BLaER1 (cell line): ENCODE measurements around the gene HOXB3.

Source experiments
- H3K27ac ChIP-seq: shearing (Covaris generic); formaldehyde crosslinking; 2 replicates; pipeline ENCODE4 v1.8.1; 2022
- H3K27me3 ChIP-seq: shearing (Covaris generic); formaldehyde crosslinking; 2 replicates; pipeline ENCODE4 v1.8.1; 2022
- H3K36me3 ChIP-seq: shearing (Covaris generic); formaldehyde crosslinking; 2 replicates; pipeline ENCODE4 v1.8.1; 2022
- H3K4me1 ChIP-seq: shearing (Covaris generic); formaldehyde crosslinking; 2 replicates; pipeline ENCODE4 v1.8.1; 2022
- H3K4me2 ChIP-seq: shearing (Covaris generic); formaldehyde crosslinking; 2 replicates; pipeline ENCODE4 v1.8.1; 2022
- H3K4me3 ChIP-seq: shearing (Covaris generic); formaldehyde crosslinking; 2 replicates; pipeline ENCODE4 v1.8.1; 2022
- H3K9ac ChIP-seq: shearing (Covaris generic); formaldehyde crosslinking; 2 replicates; pipeline ENCODE4 v1.8.1; 2022
- H3K9me3 ChIP-seq: shearing (Covaris generic); formaldehyde crosslinking; 2 replicates; pipeline ENCODE4 v1.8.1; 2022
- H4K20me1 ChIP-seq: shearing (Covaris generic); formaldehyde crosslinking; 2 replicates; pipeline ENCODE4 v1.8.1; 2022
- Cebpa-rat ChIP-seq: shearing (Covaris generic); IDR thresholded peaks from 2 replicates; pipeline ENCODE4 v1.8.1; 2022

Gene HOXB3

DNA sequence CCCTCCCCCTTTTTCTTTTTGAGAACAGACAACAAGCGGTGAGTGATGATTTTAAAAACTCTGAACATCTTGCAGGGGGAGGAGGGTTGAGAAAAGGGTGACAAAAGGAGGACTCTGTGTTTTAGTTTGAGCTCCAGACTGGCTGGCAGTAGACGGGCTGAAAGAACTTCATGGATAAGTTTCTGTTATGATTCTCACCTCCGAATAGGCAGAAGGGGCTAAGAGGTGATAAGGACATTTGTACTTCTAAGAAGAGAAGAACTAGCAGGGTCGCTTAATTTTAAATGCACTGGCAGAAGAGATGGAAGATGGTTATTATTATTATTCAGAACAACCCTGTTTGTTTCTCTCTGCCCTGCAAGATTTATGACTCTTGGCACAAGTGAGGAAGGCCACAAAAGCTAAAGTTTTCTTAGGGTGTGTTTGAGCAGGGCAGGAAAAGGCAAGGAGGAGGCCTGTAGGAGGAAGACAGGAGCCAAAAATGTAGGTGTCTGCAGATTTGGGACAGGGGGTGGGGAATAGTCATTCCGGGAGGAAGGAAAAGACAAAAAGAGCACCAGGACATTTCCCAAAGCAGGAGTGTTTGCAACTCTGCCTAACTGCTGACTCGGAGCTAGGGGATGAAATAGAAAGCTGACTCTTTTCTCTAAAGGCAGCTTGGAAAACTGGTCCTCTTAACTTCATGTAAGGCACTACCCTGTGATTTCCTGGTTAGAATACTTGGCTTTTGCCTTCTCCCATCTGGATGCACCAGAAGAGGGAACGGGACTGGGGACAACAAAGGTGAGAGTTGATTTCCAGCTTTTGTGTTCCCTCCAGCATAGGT lies 33.3 kb downstream of the HOXB3 start:
- Histone ChIP-seq H3K9me3 (no peaks in the 10 kb centered on the region), H3K4me1 (no peaks in the 10 kb centered on the region), H3K27me3 (peaks cover 99% of the 10 kb centered on the region), H3K36me3 (no peaks in the 10 kb centered on the region), H3K4me3 (no peak overlapping the region), H3K4me2 (no peak overlapping the region), H3K9ac (no peak overlapping the region), H3K27ac (no peak overlapping the region), H4K20me1 (peaks cover 80% of the 10 kb centered on the region)
- no peak for TF ChIP-seq Cebpa-rat

DNA sequence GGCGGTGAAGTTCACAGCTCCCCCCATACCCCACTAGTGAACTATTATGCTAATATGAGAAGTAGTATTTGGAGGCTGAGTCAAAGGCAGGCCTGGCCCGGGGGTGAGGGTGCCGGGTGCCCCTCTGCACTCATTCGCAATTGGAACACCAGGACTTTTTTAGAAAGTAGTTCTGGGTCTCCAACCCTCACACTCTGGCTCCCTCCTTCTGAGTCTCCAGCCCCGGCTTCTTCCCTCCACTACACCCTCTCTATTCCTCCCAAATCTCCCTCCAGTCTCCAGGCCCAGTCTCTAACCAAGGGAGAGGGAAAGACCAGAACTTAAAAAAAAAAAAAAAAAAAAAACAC lies 33.8 kb downstream of the HOXB3 start:
- no peak overlapping the region for H3K4me3 ChIP-seq
- no peaks in the 10 kb centered on the region for H3K36me3 ChIP-seq
- no peaks in the 10 kb centered on the region for H3K4me1 ChIP-seq
- H4K20me1 ChIP-seq, result peaks cover 82% of the 10 kb centered on the region
- no peak overlapping the region for H3K9ac ChIP-seq
- H3K9me3 ChIP-seq, result no peaks in the 10 kb centered on the region
- peaks cover 97% of the 10 kb centered on the region for H3K27me3 ChIP-seq
- no peak overlapping the region for H3K27ac ChIP-seq
- no peak for TF ChIP-seq Cebpa-rat
- H3K4me2 ChIP-seq, result no peak overlapping the region

DNA sequence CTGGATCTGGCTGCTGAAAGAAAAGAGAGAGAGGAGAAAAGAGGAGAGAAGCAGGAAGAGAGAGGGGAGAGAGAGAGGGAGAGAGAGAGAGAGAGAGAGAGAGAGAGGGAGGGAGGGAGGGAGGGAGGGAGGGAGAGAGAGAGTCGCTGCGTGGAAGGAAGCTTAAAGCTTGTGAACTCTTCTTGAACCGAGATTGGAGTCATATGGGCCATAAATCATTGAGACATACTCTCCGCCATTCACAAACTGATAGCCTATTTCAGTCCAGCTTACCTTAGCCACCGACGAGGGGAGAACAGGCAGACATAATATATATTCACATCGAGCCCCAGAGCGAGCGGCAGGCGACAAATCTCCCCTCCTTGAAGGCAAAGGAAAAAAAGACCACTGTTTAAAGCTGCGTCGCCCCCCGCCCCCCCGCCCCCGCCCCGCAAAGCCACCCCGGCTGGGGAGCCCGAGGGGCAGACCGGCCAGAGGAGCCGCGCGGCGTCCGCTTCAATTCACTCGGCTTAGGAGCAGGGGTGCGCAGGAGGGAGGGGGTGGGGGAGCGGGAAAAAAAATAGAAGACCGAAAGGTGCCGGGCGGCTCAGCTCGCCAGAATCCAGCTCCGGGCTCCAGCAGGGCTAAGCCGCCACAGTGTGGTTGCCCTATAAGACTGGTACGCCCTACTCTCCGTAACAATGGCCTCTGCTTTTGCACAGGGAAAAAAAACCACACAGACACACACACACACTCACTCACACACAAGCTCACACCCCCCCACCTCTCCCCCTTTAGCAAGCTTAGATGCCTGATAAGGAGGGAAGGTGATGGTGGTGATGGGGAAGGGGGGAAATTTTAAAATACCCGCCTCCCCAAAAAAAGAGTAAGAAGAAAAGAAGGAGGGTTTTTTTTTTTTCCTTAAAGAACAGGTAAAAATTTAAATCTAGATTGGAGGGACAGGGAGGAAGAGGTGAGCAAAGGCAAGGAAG lies 34.5 kb downstream of the HOXB3 start:
- no peak overlapping the region for H3K4me2 ChIP-seq
- no peaks in the 10 kb centered on the region for H3K9me3 ChIP-seq
- no peak overlapping the region for H3K9ac ChIP-seq
- H3K36me3 ChIP-seq, result no peaks in the 10 kb centered on the region
- H3K27me3 ChIP-seq, result peaks cover 94% of the 10 kb centered on the region
- peaks cover 82% of the 10 kb centered on the region for H4K20me1 ChIP-seq
- H3K4me1 ChIP-seq, result no peaks in the 10 kb centered on the region
- H3K27ac ChIP-seq, result no peak overlapping the region
- no peak for TF ChIP-seq Cebpa-rat
- no peak overlapping the region for H3K4me3 ChIP-seq

DNA sequence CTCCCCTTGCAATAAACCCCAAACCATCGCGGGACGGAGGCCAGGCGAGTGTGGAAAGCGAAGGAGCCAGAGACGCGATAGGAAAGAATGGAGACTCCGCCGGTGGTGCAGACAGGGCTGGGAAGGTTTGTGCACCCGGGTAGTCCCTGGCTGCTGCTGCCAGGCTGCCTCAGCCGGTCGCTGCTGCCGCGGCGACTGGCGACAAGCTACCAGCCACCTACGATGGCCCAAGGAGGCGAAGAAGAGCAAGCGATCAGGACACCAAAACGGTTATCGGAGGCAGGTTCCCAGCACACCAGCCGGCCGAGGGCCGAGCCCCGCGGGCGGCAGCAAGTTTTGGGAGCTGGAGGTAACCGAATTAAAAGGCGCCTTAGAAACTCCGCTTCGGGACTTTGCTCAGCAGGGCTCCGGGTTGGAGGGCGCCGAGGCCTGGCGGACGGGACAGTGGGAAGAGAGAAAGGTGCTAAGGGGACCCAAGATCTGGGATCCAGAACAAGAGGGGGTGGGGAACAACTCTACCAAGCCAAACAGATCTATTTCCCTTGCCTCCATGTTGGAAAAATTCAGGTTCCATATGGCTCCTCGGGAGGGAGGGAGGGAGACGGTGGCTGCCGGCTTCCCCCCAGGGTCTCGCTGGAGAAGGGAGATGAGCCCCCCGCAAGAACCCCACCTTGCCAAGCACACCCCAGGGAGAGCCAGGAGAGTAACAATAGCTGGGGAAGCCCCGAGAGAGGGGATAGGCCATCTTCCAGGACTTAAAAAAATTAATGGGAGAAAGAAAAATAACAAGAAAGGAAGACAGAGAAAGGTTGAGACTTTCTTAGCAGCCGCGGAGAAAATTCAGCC lies 35.4 kb downstream of the HOXB3 start:
- H3K4me2 ChIP-seq, result no peak overlapping the region
- no peak overlapping the region for H3K9ac ChIP-seq
- peaks cover 94% of the 10 kb centered on the region for H3K27me3 ChIP-seq
- no peak overlapping the region for H3K4me3 ChIP-seq
- no peaks in the 10 kb centered on the region for H3K4me1 ChIP-seq
- no peak overlapping the region for H3K27ac ChIP-seq
- TF ChIP-seq Cebpa-rat, result no peak
- no peaks in the 10 kb centered on the region for H3K9me3 ChIP-seq
- no peaks in the 10 kb centered on the region for H3K36me3 ChIP-seq
- peaks cover 82% of the 10 kb centered on the region for H4K20me1 ChIP-seq

DNA sequence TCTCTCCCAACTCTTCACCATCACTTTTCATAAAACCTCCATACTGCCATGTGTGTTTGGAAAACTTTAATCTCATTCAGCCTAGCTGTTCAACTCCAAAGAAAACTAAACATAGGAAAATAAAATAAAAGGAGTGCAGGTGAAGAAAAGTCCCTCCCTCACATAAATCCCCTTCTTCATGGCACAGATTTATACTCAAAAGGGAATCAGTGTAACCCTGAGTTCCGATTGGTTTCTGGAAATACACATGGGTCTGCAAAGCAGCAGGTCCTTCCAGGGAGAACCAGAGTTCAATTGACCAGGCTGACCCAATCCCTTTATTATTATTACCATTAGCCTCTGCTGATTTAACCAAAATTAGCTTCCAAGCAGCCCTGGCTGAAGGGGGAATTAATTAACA lies 36.2 kb downstream of the HOXB3 start:
- H3K4me2 ChIP-seq, result no peak overlapping the region
- H3K36me3 ChIP-seq, result no peaks in the 10 kb centered on the region
- no peak for TF ChIP-seq Cebpa-rat
- H3K4me1 ChIP-seq, result no peaks in the 10 kb centered on the region
- H3K4me3 ChIP-seq, result no peak overlapping the region
- H3K27me3 ChIP-seq, result peaks cover 94% of the 10 kb centered on the region
- H3K9ac ChIP-seq, result no peak overlapping the region
- peaks cover 82% of the 10 kb centered on the region for H4K20me1 ChIP-seq
- H3K27ac ChIP-seq, result no peak overlapping the region
- H3K9me3 ChIP-seq, result no peaks in the 10 kb centered on the region

DNA sequence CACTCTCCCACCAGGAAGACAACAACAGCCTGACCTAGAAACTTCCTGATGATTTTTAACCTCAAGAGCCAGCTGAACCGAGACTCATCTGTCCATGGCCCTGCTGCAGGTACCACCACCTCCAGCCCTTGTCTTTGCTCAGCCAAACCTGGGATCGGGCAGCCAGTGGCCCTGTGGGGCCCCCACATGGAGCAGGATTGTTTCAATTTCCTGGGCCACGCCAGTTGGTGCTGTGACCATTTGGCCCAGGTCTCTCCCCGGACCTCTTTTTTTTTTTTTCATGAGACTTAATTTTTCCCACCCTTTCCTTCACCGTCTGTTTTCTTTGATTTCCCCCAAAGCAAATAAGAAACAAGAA lies 36.9 kb downstream of the HOXB3 start:
- H3K4me3 ChIP-seq, result no peak overlapping the region
- H3K4me2 ChIP-seq, result no peak overlapping the region
- peaks cover 94% of the 10 kb centered on the region for H3K27me3 ChIP-seq
- no peaks in the 10 kb centered on the region for H3K4me1 ChIP-seq
- H3K9ac ChIP-seq, result no peak overlapping the region
- no peak overlapping the region for H3K27ac ChIP-seq
- no peaks in the 10 kb centered on the region for H3K36me3 ChIP-seq
- H4K20me1 ChIP-seq, result peaks cover 79% of the 10 kb centered on the region
- no peak for TF ChIP-seq Cebpa-rat
- H3K9me3 ChIP-seq, result no peaks in the 10 kb centered on the region

DNA sequence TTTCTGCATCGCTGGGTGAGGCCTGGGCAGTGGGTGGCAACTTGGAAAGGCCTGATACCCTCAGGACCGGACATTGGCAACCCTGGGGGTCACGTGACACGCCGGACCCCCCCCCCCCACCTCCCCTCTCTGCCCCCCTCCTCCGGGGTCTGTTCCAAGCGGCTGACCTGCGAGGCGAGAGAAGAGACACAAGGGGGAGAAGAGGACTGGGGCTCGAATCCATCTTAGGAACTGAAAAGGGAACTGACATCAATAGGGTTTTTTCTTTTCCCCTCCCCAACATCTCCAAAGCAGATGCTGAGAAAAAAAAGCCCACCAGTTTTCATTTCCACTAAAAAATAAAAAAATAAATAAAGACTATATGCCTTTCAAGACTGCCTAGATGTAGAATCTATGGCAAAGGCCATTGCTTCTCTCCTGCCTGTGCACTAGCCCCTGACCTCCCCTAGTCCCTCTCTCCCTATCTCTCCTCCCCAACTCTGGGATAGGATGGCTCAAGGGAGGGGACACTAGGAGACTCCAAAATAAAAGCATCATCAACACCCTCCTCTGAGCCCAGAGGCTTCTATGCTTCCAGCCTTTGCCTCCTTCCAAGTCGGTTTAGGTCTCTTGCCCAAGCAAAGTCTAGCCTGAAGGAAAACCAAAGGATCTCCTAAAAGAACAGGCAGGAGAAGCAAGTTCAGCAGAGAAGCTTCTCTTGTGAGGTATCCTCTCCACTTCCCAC lies 37.4 kb downstream of the HOXB3 start:
- Histone ChIP-seq H4K20me1 (peaks cover 79% of the 10 kb centered on the region), H3K4me3 (no peak overlapping the region), H3K4me2 (no peak overlapping the region), H3K9me3 (no peaks in the 10 kb centered on the region), H3K36me3 (no peaks in the 10 kb centered on the region), H3K9ac (no peak overlapping the region), H3K27ac (no peak overlapping the region), H3K4me1 (no peaks in the 10 kb centered on the region), H3K27me3 (peaks cover 94% of the 10 kb centered on the region)
- TF ChIP-seq Cebpa-rat, result no peak

DNA sequence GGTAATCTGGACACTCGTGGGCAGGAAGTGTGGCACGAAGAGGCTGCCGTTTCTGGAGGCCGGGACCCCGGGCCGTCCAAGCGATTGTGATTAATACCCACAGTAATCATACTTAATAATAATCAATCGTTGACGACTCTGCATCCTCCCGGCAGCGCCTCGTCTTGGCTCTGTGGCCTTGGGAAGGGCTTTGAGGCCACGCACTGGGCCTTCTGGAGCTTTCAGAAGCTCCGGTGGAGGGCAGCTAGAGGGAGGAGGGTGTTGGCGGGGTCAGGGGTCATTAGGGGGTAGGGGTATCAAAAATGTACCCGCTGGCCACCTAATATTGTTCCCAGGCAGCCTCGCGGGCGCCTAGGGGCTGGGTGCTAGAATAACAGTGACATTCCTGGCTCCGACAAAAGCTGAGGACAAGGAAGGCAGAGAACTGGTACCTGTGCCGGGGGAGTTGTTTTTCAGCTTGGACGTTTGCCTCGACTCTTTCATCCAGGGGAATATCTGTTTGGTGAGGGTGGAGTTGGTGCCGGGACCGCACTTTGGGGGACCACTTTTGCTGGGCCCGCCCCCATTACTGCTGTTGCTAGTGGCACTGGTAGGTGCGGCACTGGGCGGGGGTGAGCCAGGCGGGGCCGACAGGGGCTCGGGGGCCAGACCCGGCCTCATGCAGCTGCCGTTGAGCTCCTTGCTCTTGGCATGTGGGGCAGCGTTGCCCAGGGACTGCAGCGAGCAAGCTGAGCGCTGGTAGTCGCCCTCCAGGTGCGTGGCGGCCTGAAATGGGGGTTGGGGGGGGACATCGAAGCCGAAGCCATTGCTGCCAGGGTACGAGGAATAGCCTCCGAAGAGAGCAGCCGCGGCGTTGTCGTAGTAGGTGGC lies 38.2 kb downstream of the HOXB3 start:
- H3K27me3 ChIP-seq, result peaks cover 94% of the 10 kb centered on the region

More for the DNA sequence above, 38.2 kb downstream of the HOXB3 start:
- Histone ChIP-seq H3K9me3 (no peaks in the 10 kb centered on the region), H4K20me1 (peaks cover 79% of the 10 kb centered on the region), H3K27ac (no peak overlapping the region), H3K4me2 (no peak overlapping the region), H3K36me3 (no peaks in the 10 kb centered on the region), H3K4me1 (no peaks in the 10 kb centered on the region), H3K9ac (no peak overlapping the region), H3K4me3 (no peak overlapping the region)
- no peak for TF ChIP-seq Cebpa-rat
